ENCODE results near the gene RTCB.

Gene RTCB

DNA sequence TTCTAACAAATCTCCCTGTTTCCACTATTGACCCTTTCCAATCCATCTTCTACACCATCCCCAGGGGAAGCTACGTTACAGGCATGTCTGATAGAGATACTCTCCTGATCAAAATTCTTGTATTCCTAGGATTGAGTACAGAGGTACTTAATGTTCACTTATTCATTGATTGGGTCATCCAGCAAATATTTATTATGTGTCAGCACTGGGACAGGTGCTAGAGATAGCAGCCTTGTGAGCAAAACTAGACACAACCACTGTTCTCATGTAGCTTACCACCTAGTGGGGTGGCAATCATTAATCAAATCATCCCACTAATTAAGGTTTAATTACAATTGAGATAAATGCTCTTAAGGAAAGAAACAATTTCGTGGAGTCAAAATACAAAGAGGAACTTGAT lies 9.4 kb upstream of the RTCB start:
- TF ChIP-seq EP300 (IDR thresholded peaks at IDR 0.05; ENCODE audit: borderline replicate concordance): no peak
- no peak for TF ChIP-seq NFIC (IDR thresholded peaks at IDR 0.05)
- TF ChIP-seq YY1 (IDR thresholded peaks at IDR 0.05; ENCODE audit: low read depth): no peak
- TF ChIP-seq CREB1 (IDR thresholded peaks at IDR 0.05; ENCODE audit: low read depth): no peak
- TF ChIP-seq ZBTB7A (IDR thresholded peaks at IDR 0.05; ENCODE audit: low read depth): no peak
- TF ChIP-seq RAD21 (IDR thresholded peaks at IDR 0.05; ENCODE audit: low read depth): no peak
- no peak for TF ChIP-seq CEBPB (IDR thresholded peaks at IDR 0.05)
- TF ChIP-seq TEAD4 (IDR thresholded peaks at IDR 0.05): no peak
- TF ChIP-seq EGR1 (IDR thresholded peaks at IDR 0.05): no peak
- TF ChIP-seq USF1 (IDR thresholded peaks at IDR 0.05): no peak
- TF ChIP-seq, protein P1, sequence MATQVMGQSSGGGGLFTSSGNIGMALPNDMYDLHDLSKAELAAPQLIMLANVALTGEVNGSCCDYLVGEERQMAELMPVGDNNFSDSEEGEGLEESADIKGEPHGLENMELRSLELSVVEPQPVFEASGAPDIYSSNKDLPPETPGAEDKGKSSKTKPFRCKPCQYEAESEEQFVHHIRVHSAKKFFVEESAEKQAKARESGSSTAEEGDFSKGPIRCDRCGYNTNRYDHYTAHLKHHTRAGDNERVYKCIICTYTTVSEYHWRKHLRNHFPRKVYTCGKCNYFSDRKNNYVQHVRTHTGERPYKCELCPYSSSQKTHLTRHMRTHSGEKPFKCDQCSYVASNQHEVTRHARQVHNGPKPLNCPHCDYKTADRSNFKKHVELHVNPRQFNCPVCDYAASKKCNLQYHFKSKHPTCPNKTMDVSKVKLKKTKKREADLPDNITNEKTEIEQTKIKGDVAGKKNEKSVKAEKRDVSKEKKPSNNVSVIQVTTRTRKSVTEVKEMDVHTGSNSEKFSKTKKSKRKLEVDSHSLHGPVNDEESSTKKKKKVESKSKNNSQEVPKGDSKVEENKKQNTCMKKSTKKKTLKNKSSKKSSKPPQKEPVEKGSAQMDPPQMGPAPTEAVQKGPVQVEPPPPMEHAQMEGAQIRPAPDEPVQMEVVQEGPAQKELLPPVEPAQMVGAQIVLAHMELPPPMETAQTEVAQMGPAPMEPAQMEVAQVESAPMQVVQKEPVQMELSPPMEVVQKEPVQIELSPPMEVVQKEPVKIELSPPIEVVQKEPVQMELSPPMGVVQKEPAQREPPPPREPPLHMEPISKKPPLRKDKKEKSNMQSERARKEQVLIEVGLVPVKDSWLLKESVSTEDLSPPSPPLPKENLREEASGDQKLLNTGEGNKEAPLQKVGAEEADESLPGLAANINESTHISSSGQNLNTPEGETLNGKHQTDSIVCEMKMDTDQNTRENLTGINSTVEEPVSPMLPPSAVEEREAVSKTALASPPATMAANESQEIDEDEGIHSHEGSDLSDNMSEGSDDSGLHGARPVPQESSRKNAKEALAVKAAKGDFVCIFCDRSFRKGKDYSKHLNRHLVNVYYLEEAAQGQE (IDR thresholded peaks at IDR 0.05; ENCODE audit: low read depth): no peak
- TF ChIP-seq TCF12 (IDR thresholded peaks at IDR 0.05; ENCODE audit: low read depth): no peak
- no peak for TF ChIP-seq FOXM1 (IDR thresholded peaks at IDR 0.05; ENCODE audit: borderline replicate concordance, low read depth)
- no peak for TF ChIP-seq TAF1 (IDR thresholded peaks at IDR 0.05; ENCODE audit: low read depth)
- TF ChIP-seq, protein P2, sequence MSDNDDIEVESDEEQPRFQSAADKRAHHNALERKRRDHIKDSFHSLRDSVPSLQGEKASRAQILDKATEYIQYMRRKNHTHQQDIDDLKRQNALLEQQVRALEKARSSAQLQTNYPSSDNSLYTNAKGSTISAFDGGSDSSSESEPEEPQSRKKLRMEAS (IDR thresholded peaks at IDR 0.05): no peak

DNA sequence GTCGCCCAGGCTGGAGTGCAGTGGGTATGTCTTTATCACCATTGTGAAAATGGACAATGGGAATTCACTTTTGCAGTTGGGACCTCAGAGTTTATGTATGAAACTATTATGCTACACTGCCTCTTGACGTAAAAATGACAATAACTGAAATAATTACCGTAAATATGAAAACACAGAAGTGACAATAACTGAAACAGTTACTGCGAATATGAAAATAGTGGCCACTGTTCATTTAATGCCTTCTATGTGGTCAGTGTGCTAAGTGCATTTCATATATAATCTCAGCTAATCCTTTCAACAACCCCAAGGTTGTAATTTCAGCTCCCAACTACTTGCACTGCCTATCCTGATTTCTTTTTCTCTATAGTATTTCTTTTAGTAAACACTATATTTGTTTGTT lies 5.9 kb upstream of the RTCB start:
- TF ChIP-seq RAD21 (IDR thresholded peaks at IDR 0.05; ENCODE audit: low read depth) (no peak), TEAD4 (IDR thresholded peaks at IDR 0.05) (no peak), NFIC (IDR thresholded peaks at IDR 0.05) (no peak), YY1 (IDR thresholded peaks at IDR 0.05; ENCODE audit: low read depth) (no peak), ZBTB7A (IDR thresholded peaks at IDR 0.05; ENCODE audit: low read depth) (no peak), USF1 (IDR thresholded peaks at IDR 0.05) (no peak), TCF12 (IDR thresholded peaks at IDR 0.05; ENCODE audit: low read depth) (no peak), EGR1 (IDR thresholded peaks at IDR 0.05) (no peak), CEBPB (IDR thresholded peaks at IDR 0.05) (no peak)
- TF ChIP-seq, protein P2 (IDR thresholded peaks at IDR 0.05): no peak
- TF ChIP-seq, protein P1 (IDR thresholded peaks at IDR 0.05; ENCODE audit: low read depth): no peak

- TF ChIP-seq EGR1 (IDR thresholded peaks at IDR 0.05) (no peak), NFIC (IDR thresholded peaks at IDR 0.05) (no peak), FOXM1 (IDR thresholded peaks at IDR 0.05; ENCODE audit: borderline replicate concordance, low read depth) (no peak), ZBTB7A (IDR thresholded peaks at IDR 0.05; ENCODE audit: low read depth) (no peak), EP300 (IDR thresholded peaks at IDR 0.05; ENCODE audit: borderline replicate concordance) (no peak), USF1 (IDR thresholded peaks at IDR 0.05) (no peak), RAD21 (IDR thresholded peaks at IDR 0.05; ENCODE audit: low read depth) (no peak)
- TF ChIP-seq, protein P1 (IDR thresholded peaks at IDR 0.05; ENCODE audit: low read depth): no peak
Observed at GRCh38 chr22:32416556-32417085, 4.6 kb upstream of the RTCB start.

DNA sequence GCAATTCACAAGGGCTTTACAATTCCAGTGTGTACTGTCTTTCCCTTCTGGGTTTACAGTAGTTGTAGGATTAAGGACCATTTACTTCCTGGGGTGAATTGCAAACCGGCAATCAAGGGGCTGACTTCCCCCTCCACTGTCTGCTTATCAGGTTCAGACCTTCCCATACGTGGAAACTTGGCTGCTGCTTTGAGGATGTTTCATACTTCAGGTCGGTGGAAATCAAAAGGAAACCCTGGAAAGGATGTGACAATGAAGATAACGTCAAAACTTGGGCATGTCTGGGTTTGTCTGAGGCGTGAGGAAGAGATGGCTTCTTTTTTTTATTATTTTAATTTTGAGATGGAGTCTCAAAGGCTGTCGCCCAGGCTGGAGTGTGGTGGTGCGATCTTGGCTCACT lies 2.1 kb upstream of the RTCB start:
- no peak for TF ChIP-seq TCF12 (IDR thresholded peaks at IDR 0.05; ENCODE audit: low read depth)
- TF ChIP-seq CEBPB (IDR thresholded peaks at IDR 0.05): no peak
- TF ChIP-seq, protein P2 (IDR thresholded peaks at IDR 0.05): no peak
- TF ChIP-seq, protein P1 (IDR thresholded peaks at IDR 0.05; ENCODE audit: low read depth): no peak
- TF ChIP-seq TEAD4 (IDR thresholded peaks at IDR 0.05): no peak
- TF ChIP-seq USF1 (IDR thresholded peaks at IDR 0.05): no peak
- no peak for TF ChIP-seq FOXM1 (IDR thresholded peaks at IDR 0.05; ENCODE audit: borderline replicate concordance, low read depth)
- no peak for TF ChIP-seq ZBTB7A (IDR thresholded peaks at IDR 0.05; ENCODE audit: low read depth)
- no peak for TF ChIP-seq YY1 (IDR thresholded peaks at IDR 0.05; ENCODE audit: low read depth)
- no peak for TF ChIP-seq CREB1 (IDR thresholded peaks at IDR 0.05; ENCODE audit: low read depth)
- TF ChIP-seq EGR1 (IDR thresholded peaks at IDR 0.05): no peak
- TF ChIP-seq TAF1 (IDR thresholded peaks at IDR 0.05; ENCODE audit: low read depth): no peak
- no peak for TF ChIP-seq EP300 (IDR thresholded peaks at IDR 0.05; ENCODE audit: borderline replicate concordance)
- no peak for TF ChIP-seq RAD21 (IDR thresholded peaks at IDR 0.05; ENCODE audit: low read depth)
- no peak for TF ChIP-seq NFIC (IDR thresholded peaks at IDR 0.05)
